Neural crest cell (in vitro differentiated cells): ENCODE results near the gene ST3GAL3. TPM values are rescaled to one million over a fixed set of nuclear protein-coding genes. Genes with fewer than 3 reads are reported as not detected.
"Not testable (repeated sequence)": the region's sequence is repeated elsewhere in the genome, so short reads cannot be mapped to it uniquely, and the experiment has no call there.

ENCODE experiments used
- DNase-seq: peaks from one replicate; pipeline ENCODE4 v3.0.0; 2021; ENCODE audit warnings: low read depth, mixed read lengths, low spot score
- H3K27ac Mint-ChIP-seq: one replicate; pipeline ENCODE4 v1.8.0; 2021; ENCODE audit warnings: mild to moderate bottlenecking, mixed read lengths; ENCODE audit not compliant: unreplicated experiment
- H3K27me3 Mint-ChIP-seq: 2 replicates; pipeline ENCODE4 v1.8.0; 2021; ENCODE audit warnings: low read depth, mild to moderate bottlenecking, mixed read lengths
- H3K36me3 Mint-ChIP-seq: 2 replicates; pipeline ENCODE4 v1.8.0; 2021; ENCODE audit warnings: low read depth, mild to moderate bottlenecking, mixed read lengths
- H3K4me1 Mint-ChIP-seq: 2 replicates; pipeline ENCODE4 v1.8.0; 2021; ENCODE audit warnings: mixed read lengths
- H3K4me3 Mint-ChIP-seq: one replicate; pipeline ENCODE4 v1.8.0; 2021; ENCODE audit warnings: mild to moderate bottlenecking, mixed read lengths
- H3K9me3 Mint-ChIP-seq: 2 replicates; pipeline ENCODE4 v1.8.0; 2021; ENCODE audit warnings: mixed read lengths
- total RNA-seq: library from RNA; stranded (reverse); gene quantifications from 2 replicates; pipeline ENCODE4 v1.2.1, GENCODE V29; 2021
- TF ChIP-seq, protein P1 (sequence below): fragments of 200-600 bp; sonication (generic); conservative IDR thresholded peaks from 2 replicates; pipeline ENCODE4 v1.5.0; 2021; ENCODE audit warnings: antibody characterized with exemption, mild to moderate bottlenecking

ST3GAL3 gene
- total RNA-seq, 1 donor from 2014 or later, result 37.4 TPM

DNA sequence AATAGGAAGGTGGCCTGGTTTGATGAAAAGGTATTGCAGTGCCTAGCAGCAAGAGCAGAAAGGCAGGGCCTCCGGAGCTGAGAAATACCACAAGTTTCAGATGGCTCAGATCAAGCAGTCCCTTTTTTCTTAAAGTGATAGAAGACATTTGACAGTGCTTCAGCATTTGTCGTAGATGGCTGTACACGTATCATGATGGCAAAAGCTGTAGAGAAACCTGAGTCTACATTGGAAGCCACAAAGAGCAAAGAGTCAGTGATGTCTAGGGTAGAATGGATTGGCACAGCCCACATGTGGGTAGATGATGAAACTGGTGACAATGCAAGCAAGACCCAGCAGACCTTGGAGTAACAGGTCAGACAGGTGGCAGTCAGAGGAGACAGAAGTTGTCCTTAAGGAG lies 124.9 kb downstream of the ST3GAL3 start:
- DNase-seq, result no peak
- no peaks in the 10 kb centered on the region for H3K27me3 Mint-ChIP-seq
- peaks cover 17% of the 10 kb centered on the region for H3K36me3 Mint-ChIP-seq
- H3K9me3 Mint-ChIP-seq, result peaks cover 2% of the 10 kb centered on the region
- TF ChIP-seq, protein P1, sequence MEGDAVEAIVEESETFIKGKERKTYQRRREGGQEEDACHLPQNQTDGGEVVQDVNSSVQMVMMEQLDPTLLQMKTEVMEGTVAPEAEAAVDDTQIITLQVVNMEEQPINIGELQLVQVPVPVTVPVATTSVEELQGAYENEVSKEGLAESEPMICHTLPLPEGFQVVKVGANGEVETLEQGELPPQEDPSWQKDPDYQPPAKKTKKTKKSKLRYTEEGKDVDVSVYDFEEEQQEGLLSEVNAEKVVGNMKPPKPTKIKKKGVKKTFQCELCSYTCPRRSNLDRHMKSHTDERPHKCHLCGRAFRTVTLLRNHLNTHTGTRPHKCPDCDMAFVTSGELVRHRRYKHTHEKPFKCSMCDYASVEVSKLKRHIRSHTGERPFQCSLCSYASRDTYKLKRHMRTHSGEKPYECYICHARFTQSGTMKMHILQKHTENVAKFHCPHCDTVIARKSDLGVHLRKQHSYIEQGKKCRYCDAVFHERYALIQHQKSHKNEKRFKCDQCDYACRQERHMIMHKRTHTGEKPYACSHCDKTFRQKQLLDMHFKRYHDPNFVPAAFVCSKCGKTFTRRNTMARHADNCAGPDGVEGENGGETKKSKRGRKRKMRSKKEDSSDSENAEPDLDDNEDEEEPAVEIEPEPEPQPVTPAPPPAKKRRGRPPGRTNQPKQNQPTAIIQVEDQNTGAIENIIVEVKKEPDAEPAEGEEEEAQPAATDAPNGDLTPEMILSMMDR, result no peak
- no peak overlapping the region for H3K27ac Mint-ChIP-seq
- H3K4me1 Mint-ChIP-seq, result peaks cover 26% of the 10 kb centered on the region
- H3K4me3 Mint-ChIP-seq, result no peak overlapping the region

DNA sequence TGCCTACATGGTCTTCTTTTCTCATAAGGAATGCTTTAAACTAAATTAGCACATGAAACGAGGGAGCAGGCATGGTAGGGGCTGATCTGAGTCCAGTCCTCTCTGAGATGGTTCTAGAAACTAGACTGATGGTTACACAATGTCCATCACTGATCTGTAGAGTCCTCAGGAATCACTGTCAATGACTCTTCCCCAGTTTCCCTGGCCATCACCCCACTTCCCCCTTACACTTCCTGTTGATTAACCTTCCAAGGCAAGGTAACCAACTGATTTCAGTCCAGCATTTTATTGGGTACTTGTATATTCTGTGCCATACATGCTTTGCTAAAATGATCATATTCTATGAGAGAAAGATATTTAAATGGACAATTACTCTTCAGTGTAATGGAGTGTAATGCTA lies 125.7 kb downstream of the ST3GAL3 start:
- no peak overlapping the region for H3K27ac Mint-ChIP-seq
- peaks cover 26% of the 10 kb centered on the region for H3K4me1 Mint-ChIP-seq
- TF ChIP-seq, protein P1, result no peak
- H3K4me3 Mint-ChIP-seq, result no peak overlapping the region
- H3K9me3 Mint-ChIP-seq, result peaks cover 2% of the 10 kb centered on the region
- peaks cover 13% of the 10 kb centered on the region for H3K36me3 Mint-ChIP-seq
- no peaks in the 10 kb centered on the region for H3K27me3 Mint-ChIP-seq
- DNase-seq, result no peak

DNA sequence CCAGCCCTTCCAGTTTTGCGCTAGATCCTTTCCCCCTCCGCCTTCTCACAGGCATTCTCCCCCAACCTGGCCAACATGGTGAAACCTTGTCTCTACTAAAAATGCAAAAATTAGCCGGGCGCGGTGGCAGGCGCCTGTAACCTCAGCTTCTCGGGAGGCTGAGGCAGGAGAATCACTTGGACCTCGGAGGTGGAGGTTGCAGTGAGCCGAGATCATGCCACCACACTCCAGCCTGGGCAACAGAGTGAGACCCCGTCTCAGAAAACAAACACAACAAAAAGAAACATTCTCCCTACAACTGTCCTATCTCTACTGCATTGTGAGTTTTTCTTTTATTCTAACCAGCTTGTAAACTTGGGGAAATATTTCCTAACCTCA lies 126.6 kb downstream of the ST3GAL3 start:
- H3K36me3 Mint-ChIP-seq, result peaks cover 11% of the 10 kb centered on the region
- not testable (repeated sequence) for H3K9me3 Mint-ChIP-seq, H3K27me3 Mint-ChIP-seq, H3K27ac Mint-ChIP-seq, DNase-seq, H3K4me3 Mint-ChIP-seq
- H3K4me1 Mint-ChIP-seq, result peaks cover 29% of the 10 kb centered on the region

DNA sequence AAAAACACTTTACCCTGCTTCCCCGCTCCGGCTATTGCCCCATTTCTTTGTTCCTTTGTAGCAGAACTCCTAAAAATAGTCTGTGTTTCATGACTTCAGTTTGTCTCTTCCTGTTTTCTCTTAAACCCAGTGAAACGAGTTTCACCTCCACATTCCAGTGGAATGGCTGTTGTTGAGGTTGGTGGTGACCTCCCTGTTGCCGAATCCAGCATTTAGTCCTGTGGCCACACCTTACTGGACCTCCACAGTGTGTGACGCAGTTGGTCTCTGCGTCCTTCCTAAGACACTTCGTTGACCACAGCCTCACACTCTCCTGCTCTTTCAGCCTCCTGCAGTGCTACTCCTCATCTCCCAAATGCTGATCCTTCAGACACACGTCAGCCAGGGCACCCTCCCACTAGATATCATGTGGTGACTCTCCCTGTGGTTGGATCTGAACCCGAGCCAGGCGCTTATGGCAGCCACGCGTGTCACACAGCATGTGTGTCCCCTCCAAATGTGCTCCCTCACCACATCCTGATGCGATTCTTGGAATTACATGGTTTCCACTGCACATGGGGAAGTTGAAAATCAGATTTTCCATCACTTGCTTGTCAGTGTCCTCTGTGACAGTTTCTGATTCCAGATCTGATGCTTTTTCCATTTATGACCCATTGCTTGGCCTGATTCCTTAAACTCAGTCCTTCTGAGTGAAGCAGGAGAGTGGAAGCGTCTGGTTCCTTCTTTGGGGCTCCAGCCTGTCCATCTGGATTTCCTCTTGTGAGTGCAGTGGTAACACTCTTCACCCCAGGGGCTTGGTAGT lies 127.1 kb downstream of the ST3GAL3 start:
- Mint-ChIP-seq H3K4me1 (peaks cover 35% of the 10 kb centered on the region), H3K27ac (peak overlapping the region; percentile 44), H3K4me3 (peak overlapping the region; percentile 8), H3K9me3 (no peaks in the 10 kb centered on the region), H3K36me3 (peaks cover 11% of the 10 kb centered on the region), H3K27me3 (no peaks in the 10 kb centered on the region)
- no peak for DNase-seq
- TF ChIP-seq, protein P1, result no peak

DNA sequence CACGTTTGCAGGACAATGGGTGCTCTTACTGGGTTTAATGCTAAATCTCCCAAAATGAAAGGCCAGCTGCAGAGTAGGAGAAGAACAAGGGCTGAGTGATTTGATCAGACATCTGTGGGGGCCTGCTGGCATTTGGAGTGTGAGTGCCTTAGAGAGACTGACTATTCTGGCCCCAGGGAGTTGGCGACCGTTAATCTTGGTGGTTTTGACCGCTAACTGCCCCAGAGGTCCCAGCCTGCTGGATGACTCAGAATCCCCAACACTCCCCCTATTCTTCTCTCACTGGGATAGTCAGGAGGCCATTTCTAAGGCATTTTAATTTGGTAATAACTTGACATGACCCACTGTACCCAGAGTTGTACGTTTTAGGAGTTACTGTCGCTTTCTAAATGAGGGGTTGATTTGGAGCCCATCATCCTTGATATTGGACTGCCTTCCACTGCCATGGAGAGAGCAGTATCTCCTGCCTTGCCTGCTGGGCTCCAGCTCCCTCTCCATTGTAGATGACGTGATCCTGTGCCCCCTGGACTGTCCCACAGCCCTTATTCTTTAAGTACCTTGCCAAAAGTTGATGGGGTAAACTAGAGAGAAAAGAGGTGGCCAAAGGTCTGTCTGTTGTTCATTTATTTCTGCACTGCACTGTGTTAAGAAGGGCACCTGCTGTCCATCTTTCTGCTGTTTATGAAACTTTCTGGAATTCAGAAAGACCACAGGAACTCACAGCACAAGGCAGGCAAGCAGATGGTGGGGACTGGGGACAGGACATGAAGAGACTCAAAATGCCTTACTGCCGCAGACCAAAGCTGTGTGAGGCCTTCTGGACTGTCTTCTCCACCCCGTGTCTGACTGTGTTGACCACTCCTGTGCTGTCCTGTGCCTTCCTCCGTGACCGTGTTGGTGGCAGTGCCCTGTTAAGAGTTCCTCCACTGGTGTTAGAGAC lies 128.0 kb downstream of the ST3GAL3 start:
- peak overlapping the region; percentile 20 for H3K4me3 Mint-ChIP-seq
- H3K36me3 Mint-ChIP-seq, result peaks cover 16% of the 10 kb centered on the region
- no peak for DNase-seq
- H3K27me3 Mint-ChIP-seq, result no peaks in the 10 kb centered on the region
- H3K4me1 Mint-ChIP-seq, result peaks cover 39% of the 10 kb centered on the region
- TF ChIP-seq, protein P1, result no peak
- no peaks in the 10 kb centered on the region for H3K9me3 Mint-ChIP-seq
- H3K27ac Mint-ChIP-seq, result peak overlapping the region; percentile 88
